Measurements from ENCODE around the gene SDC3. TPM values are rescaled to one million over a fixed set of nuclear protein-coding genes. Genes with fewer than 3 reads are reported as not detected.

The SDC3 gene
- total and polyA plus RNA-seq, 2 donors (not counting 1 experiment from before 2014, with no cell fraction given), result 0.30 to 4.6 TPM

DNA sequence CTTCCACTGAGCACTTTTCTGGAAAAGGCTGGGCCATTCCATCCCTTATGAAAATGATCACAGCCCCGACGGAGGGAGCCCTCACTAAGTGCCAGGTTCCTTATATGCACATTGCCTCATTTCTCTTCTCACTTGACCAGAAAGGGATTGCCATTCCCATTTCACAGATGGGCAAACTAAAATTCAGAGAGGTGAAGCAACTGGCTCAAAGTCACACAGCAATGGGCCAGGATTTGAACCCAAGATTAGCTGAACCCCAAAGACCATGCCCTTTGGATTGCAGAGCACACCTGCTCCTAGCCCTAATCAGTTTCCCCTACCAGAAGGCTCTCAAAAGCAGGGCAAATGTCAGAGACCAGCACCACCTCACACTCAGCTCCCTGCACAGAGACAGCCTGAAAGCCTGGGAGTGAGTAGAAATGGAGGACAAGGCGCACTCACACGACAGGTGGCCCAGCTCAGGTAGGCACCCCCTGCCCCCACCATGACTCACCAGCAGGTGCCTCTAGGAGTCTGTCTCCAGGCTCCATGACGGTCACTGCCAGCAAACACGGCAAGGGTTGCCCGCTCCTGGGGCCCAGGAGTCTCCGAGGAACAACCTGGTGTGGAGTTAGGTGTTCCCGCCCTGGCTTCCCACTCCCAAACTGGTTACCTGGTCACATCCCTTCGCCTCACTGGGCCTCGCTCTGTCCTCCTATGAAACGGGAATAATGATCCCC lies 21.7 kb downstream of the SDC3 start:
- Mint-ChIP-seq H3K4me3 (no peak overlapping the region), H3K4me1 (peaks cover 12% of the 10 kb centered on the region), H3K27ac (no peak overlapping the region), H3K9me3 (ENCODE audit: insufficient read depth) (no peaks in the 10 kb centered on the region), H3K27me3 (peaks cover 29% of the 10 kb centered on the region)
- Histone ChIP-seq H4K20me1 (ENCODE audit: control insufficient read depth, insufficient read depth, low read length, poor library complexity, severe bottlenecking) (no peaks in the 10 kb centered on the region), H3K4me2 (replicated peaks; ENCODE audit: low read depth, low read length, poor library complexity, severe bottlenecking) (no peak overlapping the region), H3K27ac (ENCODE audit: low read length in 2 of 2) (no peak overlapping the region), H3K4me3 (ENCODE audit: control extremely low read depth in 1 of 5, extremely low read depth in 1 of 5, insufficient read depth in 1 of 5, low read depth in 2 of 5, low read length in 4 of 5) (no peak overlapping the region), H3K9me3 (ENCODE audit: control extremely low read depth in 1 of 3, control insufficient read depth in 2 of 3, insufficient read depth in 1 of 3, low read length in 2 of 3) (peaks cover 0 to 5% (median 0%) of the 10 kb centered on the region in 3 donors), H3K27me3 (replicated peaks in 1 of 4; ENCODE audit: control extremely low read depth in 1 of 4, control insufficient read depth in 3 of 4, insufficient read depth in 4 of 4, low read length in 3 of 4) (peaks cover 0 to 25% (median 8%) of the 10 kb centered on the region in 4 experiments), H3K79me2 (ENCODE audit: control insufficient read depth, insufficient read depth, low read length) (no peaks in the 10 kb centered on the region), H2AFZ (ENCODE audit: insufficient read depth, low read depth, low read length, poor library complexity, severe bottlenecking) (no peak overlapping the region), H3K36me3 (replicated peaks in 1 of 2; ENCODE audit: control extremely low read depth in 1 of 2, control insufficient read depth in 1 of 2, extremely low read depth in 1 of 2, insufficient read depth in 2 of 2, low read length in 1 of 2) (no peaks in the 10 kb centered on the region), H3K4me1 (ENCODE audit: control insufficient read depth in 2 of 2, insufficient read depth in 2 of 2, low read length in 2 of 2) (peaks cover 5 to 14% of the 10 kb centered on the region in 2 donors), H3K9ac (ENCODE audit: low read length) (no peak overlapping the region)
- intact Hi-C loops (cut with micrococcal nuclease), result no loop called here
- ChIA-PET POLR2A (no interaction called here), CTCF (interaction anchor here (1.5 kb wide), 1 partner anchor 18 kb away, joined by 3 read pairs; no protein-coding TSS in a partner anchor)
- ATAC-seq (ENCODE audit: low read depth), result no peak
- TF ChIP-seq CTCF (IDR thresholded peaks at IDR 0.05) (no peak), EZH2 (IDR thresholded peaks at IDR 0.05; ENCODE audit: borderline replicate concordance, insufficient read depth, low read depth, low read length, poor library complexity, severe bottlenecking) (no peak)
- DNase-seq, result no peak
- WGBS (ENCODE audit: insufficient coverage), result 91% methylated on average over 9 of the region's 12 CpGs

All from B cell (primary cell).